Type B pancreatic cell (in vitro differentiated cells): ENCODE data around the gene SYNE3. TPM values are rescaled to one million over a fixed set of nuclear protein-coding genes. Genes with fewer than 3 reads are reported as not detected.
A peak's percentile ranks its signal among the peaks of the same experiment; 100 is the strongest.

Experiments used
- DNase-seq: peaks from one replicate; pipeline ENCODE4 v3.0.0; 2021; ENCODE audit warnings: mixed read lengths; ENCODE audit not compliant: unreplicated experiment; ENCODE audit errors: extremely low spot score
- H3K27ac Mint-ChIP-seq: 2 replicates; pipeline ENCODE4 v1.8.0; 2021; ENCODE audit warnings: mild to moderate bottlenecking, mixed read lengths
- H3K27me3 Mint-ChIP-seq: 2 replicates; pipeline ENCODE4 v1.8.0; 2021; ENCODE audit warnings: mixed read lengths
- H3K36me3 Mint-ChIP-seq: 2 replicates; pipeline ENCODE4 v1.8.0; 2021; ENCODE audit warnings: mixed read lengths
- H3K4me1 Mint-ChIP-seq: one replicate; pipeline ENCODE4 v1.8.0; 2021; ENCODE audit warnings: mixed read lengths; ENCODE audit not compliant: unreplicated experiment
- H3K4me3 Mint-ChIP-seq: 2 replicates; pipeline ENCODE4 v1.8.0; 2021; ENCODE audit warnings: mild to moderate bottlenecking, mixed read lengths
- H3K9me3 Mint-ChIP-seq: 2 replicates; pipeline ENCODE4 v1.8.0; 2021; ENCODE audit warnings: mixed read lengths
- total RNA-seq: library from RNA; stranded (reverse); gene quantifications from 2 replicates; pipeline ENCODE4 v1.2.1, GENCODE V29; 2021; ENCODE audit warnings: low replicate concordance
- TF ChIP-seq, protein P1 (sequence below): fragments of 200-600 bp; sonication (generic); conservative IDR thresholded peaks from 2 replicates; pipeline ENCODE4 v1.5.0; 2021; ENCODE audit warnings: antibody characterized with exemption, mild to moderate bottlenecking

Gene SYNE3
- total RNA-seq, 1 donor from 2014 or later: 0.65 TPM

DNA sequence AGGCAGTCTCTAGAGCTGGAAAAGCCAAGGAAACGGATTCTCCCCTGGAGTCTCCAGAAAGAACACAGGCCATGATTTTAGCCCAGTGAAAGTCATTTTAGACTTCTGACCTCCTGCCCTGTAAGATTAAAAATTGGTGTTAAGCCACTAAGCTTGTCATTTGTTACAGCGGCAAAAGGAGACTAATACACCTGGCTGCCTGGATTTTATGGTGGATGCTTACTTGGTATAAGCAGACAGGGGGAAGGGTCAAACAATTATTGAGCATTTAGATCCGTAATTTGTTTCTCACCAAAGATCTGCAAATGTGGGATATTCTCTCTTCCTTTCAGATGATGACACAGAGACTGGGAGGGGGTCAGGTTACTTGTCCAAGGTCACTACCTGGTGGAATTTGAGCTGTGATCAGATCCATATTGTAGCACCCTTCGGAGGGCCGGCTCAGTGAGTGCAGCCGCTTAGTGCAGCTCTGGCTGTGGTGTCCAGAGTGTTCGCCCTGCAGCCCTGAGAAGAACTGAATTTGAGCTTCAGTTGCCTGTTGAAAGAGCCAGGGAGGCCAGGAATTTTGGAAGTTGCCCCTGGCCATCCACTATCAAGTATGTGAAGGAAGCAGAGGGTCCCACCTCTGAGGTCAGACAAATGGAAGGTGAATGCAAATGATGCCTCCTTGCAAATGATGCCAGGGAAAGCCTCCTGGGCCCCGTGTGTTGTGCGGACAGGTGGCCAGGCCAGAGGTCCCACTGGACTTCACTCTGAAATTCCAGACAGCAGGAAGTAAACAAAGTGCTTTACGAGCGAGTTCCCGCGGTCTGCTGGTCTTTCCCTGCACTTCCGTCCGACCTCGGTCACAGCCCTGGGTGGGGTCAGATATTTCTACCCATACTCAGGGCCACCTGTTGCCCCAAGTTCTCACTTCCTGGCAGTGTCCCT lies 33.5 kb upstream of the SYNE3 start:
- H3K27me3 Mint-ChIP-seq: no peaks in the 10 kb centered on the region
- H3K4me3 Mint-ChIP-seq: no peak overlapping the region
- no peak for DNase-seq
- H3K4me1 Mint-ChIP-seq: no peaks in the 10 kb centered on the region
- H3K36me3 Mint-ChIP-seq: peaks cover 20% of the 10 kb centered on the region
- peaks cover 4% of the 10 kb centered on the region for H3K9me3 Mint-ChIP-seq
- TF ChIP-seq, protein P1, sequence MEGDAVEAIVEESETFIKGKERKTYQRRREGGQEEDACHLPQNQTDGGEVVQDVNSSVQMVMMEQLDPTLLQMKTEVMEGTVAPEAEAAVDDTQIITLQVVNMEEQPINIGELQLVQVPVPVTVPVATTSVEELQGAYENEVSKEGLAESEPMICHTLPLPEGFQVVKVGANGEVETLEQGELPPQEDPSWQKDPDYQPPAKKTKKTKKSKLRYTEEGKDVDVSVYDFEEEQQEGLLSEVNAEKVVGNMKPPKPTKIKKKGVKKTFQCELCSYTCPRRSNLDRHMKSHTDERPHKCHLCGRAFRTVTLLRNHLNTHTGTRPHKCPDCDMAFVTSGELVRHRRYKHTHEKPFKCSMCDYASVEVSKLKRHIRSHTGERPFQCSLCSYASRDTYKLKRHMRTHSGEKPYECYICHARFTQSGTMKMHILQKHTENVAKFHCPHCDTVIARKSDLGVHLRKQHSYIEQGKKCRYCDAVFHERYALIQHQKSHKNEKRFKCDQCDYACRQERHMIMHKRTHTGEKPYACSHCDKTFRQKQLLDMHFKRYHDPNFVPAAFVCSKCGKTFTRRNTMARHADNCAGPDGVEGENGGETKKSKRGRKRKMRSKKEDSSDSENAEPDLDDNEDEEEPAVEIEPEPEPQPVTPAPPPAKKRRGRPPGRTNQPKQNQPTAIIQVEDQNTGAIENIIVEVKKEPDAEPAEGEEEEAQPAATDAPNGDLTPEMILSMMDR: no peak
- H3K27ac Mint-ChIP-seq: no peak overlapping the region

DNA sequence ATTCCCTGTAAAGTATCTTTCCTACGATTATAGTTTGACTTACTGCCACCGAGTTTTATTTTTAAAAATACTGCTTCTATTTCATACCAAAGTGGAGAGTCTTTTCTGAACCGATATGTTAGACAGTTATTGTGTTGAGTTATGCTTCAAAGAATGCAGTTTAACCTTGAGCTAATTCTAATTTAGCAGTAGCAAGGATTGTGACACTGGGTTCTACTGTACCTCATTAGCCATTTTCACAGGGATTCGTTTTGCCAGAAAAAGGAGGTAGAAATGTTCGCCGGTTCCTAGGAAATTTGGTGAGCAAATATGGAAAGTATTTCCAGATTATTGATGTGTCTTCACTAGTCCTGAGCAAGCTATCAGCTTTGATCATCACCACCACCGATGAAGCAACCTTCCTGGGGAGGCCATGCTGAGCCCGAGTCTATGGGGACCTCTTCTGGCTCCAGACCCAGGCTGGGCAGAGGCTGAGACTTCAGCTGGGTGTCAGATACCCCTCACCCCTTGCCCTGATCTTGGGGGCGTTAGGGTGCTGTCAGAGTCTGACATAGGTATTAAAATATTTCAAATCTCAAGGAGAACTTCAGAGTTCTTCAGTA lies 32.0 kb upstream of the SYNE3 start:
- peaks cover 20% of the 10 kb centered on the region for H3K36me3 Mint-ChIP-seq
- H3K4me1 Mint-ChIP-seq: no peaks in the 10 kb centered on the region
- peaks cover 4% of the 10 kb centered on the region for H3K9me3 Mint-ChIP-seq
- H3K4me3 Mint-ChIP-seq: no peak overlapping the region
- DNase-seq: no peak
- TF ChIP-seq, protein P1: no peak
- peak overlapping the region; percentile 60 for H3K27ac Mint-ChIP-seq
- no peaks in the 10 kb centered on the region for H3K27me3 Mint-ChIP-seq

DNA sequence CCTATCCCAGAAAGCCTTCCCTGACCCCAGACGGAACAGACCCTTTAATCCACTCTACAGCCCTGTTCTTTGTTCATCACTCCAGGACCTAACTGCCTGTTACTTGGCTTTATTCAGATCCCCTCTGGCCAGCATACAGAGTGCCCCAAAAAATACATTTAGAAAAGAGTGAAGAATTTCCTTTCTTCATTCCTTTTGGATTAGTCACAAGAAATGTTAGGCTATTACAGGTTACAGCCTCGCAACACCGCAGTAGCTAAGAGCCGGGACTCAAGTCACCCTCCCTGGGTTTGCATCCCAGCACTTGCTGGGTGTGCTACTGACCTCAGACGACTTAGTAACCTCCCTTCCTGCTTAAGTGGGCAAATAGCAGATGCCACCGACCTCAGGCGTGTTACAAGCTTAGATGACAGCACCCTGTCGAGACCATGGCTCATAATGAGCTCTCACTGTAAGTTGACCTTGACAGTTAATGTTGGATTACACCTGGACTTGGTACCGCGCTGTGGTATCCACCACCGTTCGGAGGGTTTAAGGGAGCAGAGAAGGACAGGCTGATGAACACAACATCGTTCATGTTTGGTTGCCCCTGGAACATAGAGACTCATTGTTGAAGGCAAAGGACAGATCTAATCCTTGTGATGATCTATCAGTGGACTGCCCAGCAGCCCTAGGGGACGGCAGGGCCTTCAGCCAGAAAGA lies 31.3 kb upstream of the SYNE3 start:
- no peaks in the 10 kb centered on the region for H3K4me1 Mint-ChIP-seq

DNA sequence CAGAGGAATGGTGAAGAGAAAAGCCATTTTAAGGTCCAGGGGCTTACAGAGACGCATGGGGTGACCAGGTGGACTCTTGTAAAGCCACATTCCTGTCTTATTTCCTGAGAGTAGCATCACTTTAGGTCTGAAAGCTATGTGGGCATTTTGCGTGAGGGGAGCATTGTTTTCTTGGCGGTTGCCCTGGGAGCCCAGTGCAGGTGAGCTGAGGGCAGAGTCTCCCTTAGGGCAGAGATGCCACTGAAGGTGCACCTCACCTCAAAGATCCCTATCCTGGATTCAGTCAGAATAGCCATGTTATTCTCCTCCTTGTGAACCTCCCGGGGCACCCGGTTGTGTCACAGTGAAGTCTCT lies 30.8 kb upstream of the SYNE3 start:
- TF ChIP-seq, protein P1: no peak
- Mint-ChIP-seq H3K36me3 (peaks cover 20% of the 10 kb centered on the region), H3K27me3 (no peaks in the 10 kb centered on the region), H3K4me1 (no peaks in the 10 kb centered on the region), H3K27ac (peak overlapping the region; percentile 60), H3K4me3 (no peak overlapping the region), H3K9me3 (peaks cover 4% of the 10 kb centered on the region)
- no peak for DNase-seq

More for the DNA sequence above, 31.3 kb upstream of the SYNE3 start:
- TF ChIP-seq, protein P1: no peak
- Mint-ChIP-seq H3K27ac (peak overlapping the region; percentile 60), H3K27me3 (no peaks in the 10 kb centered on the region), H3K9me3 (peaks cover 4% of the 10 kb centered on the region), H3K36me3 (peaks cover 20% of the 10 kb centered on the region), H3K4me3 (no peak overlapping the region)
- no peak for DNase-seq

DNA sequence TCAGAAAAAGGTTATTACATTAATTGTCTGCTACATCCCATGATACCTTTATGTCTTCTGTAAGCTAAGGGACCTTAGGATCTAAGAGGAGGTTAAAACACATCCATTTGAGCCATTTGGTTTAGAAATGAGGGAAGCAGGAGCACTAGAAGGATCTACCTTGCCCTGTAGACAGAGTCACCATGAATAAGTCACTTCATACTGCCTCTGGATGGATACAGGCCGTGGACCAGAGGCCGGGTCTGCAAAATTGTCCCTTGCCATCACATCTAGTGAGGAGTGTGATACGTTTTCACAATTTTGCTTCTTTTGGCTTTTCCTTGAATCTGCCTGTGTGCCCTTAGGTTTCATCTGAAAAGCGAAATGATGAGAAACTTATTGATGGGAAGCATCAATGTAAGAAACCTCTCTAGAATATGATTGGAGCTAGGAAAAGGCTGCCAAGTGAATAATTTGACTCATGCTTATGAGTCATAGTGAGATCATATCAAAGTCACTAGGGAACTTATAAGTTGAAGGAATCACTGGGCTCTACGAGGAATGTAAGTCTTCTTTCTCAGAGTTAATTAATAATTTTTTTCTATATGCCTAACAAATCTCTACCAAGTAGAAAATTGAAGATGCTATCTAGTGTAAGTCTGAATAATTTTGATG lies 29.2 kb upstream of the SYNE3 start:
- no peak for DNase-seq
- Mint-ChIP-seq H3K27ac (no peak overlapping the region), H3K4me1 (peaks cover 4% of the 10 kb centered on the region), H3K27me3 (no peaks in the 10 kb centered on the region), H3K4me3 (no peak overlapping the region), H3K36me3 (peaks cover 17% of the 10 kb centered on the region), H3K9me3 (no peaks in the 10 kb centered on the region)
- TF ChIP-seq, protein P1: no peak
